CD14-positive monocyte (primary cell): ENCODE results near the gene HDAC6. TPM values are rescaled to one million over a fixed set of nuclear protein-coding genes. Genes with fewer than 3 reads are reported as not detected.

Experiments
- DNase-seq, 3 donors: peaks; one replicate each; pipeline ENCODE4 v3.0.0-alpha.2; 2011 to 2022
- H2AFZ ChIP-seq: 2 replicates; pipeline ENCODE4 v1.6.0; 2012; ENCODE audit warnings: mild to moderate bottlenecking, low read depth, low read length, inconsistent platforms; ENCODE audit not compliant: insufficient read depth, poor library complexity, severe bottlenecking
- H3K27ac ChIP-seq, 2 donors: 1 replicate in 1 of 2; 2 replicates in 1 of 2; pipeline ENCODE4 v1.5.1; 2012 to 2013; ENCODE audit warnings: low read length in 2 of 2, control low read depth in 1 of 2, inconsistent platforms in 1 of 2, low read depth in 1 of 2, mild to moderate bottlenecking in 1 of 2
- H3K27me3 ChIP-seq, 2 donors: one replicate each; pipeline versions ENCODE4 v1.6.0 to v1.6.1; 2011 to 2013; ENCODE audit warnings: low read length in 2 of 2; ENCODE audit not compliant: control insufficient read depth in 2 of 2, insufficient read depth in 2 of 2
- H3K36me3 ChIP-seq, 2 donors: replicated peaks in 1 of 2; 1 replicate in 1 of 2; 2 replicates in 1 of 2; pipeline versions ENCODE4 v1.5.1 to v1.6.1; 2012 to 2013; ENCODE audit warnings: low read length in 2 of 2, control low read depth in 1 of 2, inconsistent platforms in 1 of 2, mild to moderate bottlenecking in 1 of 2; ENCODE audit not compliant: insufficient read depth in 2 of 2, control insufficient read depth in 1 of 2
- H3K4me1 ChIP-seq, 2 donors: 1 replicate in 1 of 2; 2 replicates in 1 of 2; pipeline versions ENCODE4 v1.5.1 to v1.6.1; 2012 to 2013; ENCODE audit warnings: low read length in 2 of 2, control low read depth in 1 of 2, inconsistent platforms in 1 of 2, mild to moderate bottlenecking in 1 of 2, moderate library complexity in 1 of 2; ENCODE audit not compliant: insufficient read depth in 2 of 2, control insufficient read depth in 1 of 2
- H3K4me2 ChIP-seq: replicated peaks from 2 replicates; pipeline ENCODE3; 2012; ENCODE audit warnings: low read length, moderate library complexity, mild to moderate bottlenecking; ENCODE audit not compliant: poor library complexity, severe bottlenecking; ENCODE audit errors: extremely low read depth
- H3K4me3 ChIP-seq, 3 experiments: fragments of 200-600 bp in 1 of 3; sonication (generic) in 1 of 3; replicated peaks in 1 of 3; 1 replicate in 2 of 3; 2 replicates in 1 of 3; pipeline ENCODE4 v1.5.1; 2011 to 2013; ENCODE audit warnings: low read length in 3 of 3, mild to moderate bottlenecking in 3 of 3, control low read depth in 2 of 3, low read depth in 2 of 3, inconsistent platforms in 1 of 3, moderate library complexity in 1 of 3
- H3K79me2 ChIP-seq: 2 replicates; pipeline ENCODE4 v1.6.0; 2012; ENCODE audit warnings: mild to moderate bottlenecking, control low read depth, inconsistent platforms, low read length, moderate library complexity; ENCODE audit not compliant: insufficient read depth
- H3K9ac ChIP-seq: 2 replicates; pipeline ENCODE4 v1.6.0; 2017; ENCODE audit warnings: low read length, mild to moderate bottlenecking; ENCODE audit not compliant: insufficient read depth, poor library complexity, severe bottlenecking
- H3K9me3 ChIP-seq, 2 donors: replicated peaks in 1 of 2; 1 replicate in 1 of 2; 2 replicates in 1 of 2; pipeline versions ENCODE4 v1.5.1 to v1.6.1; 2012 to 2013; ENCODE audit warnings: low read length in 2 of 2, control low read depth in 1 of 2; ENCODE audit not compliant: control insufficient read depth in 1 of 2, insufficient read depth in 1 of 2
- H4K20me1 ChIP-seq: 2 replicates; pipeline ENCODE4 v1.6.0; 2012; ENCODE audit warnings: mild to moderate bottlenecking, low read length, control low read depth, moderate library complexity; ENCODE audit not compliant: insufficient read depth
- H3K27ac Mint-ChIP-seq, 7 donors: one replicate each; pipeline ENCODE4 v1.8.0; 2020; ENCODE audit warnings: mild to moderate bottlenecking in 7 of 7, mixed read lengths in 7 of 7, moderate library complexity in 6 of 7, inconsistent platforms in 2 of 7
- H3K27me3 Mint-ChIP-seq, 3 donors: one replicate each; pipeline ENCODE4 v1.8.0; 2021 to 2022; ENCODE audit warnings: low read depth in 3 of 3, mild to moderate bottlenecking in 3 of 3, mixed read lengths in 3 of 3, moderate library complexity in 3 of 3, inconsistent platforms in 1 of 3
- H3K36me3 Mint-ChIP-seq, 2 donors: one replicate each; pipeline ENCODE4 v1.8.0; 2020; ENCODE audit warnings: mixed read lengths in 2 of 2, inconsistent platforms in 1 of 2, mild to moderate bottlenecking in 1 of 2
- H3K4me1 Mint-ChIP-seq: one replicate; pipeline ENCODE4 v1.8.0; 2020; ENCODE audit warnings: mild to moderate bottlenecking, mixed read lengths
- H3K4me3 Mint-ChIP-seq, 2 donors: one replicate each; pipeline ENCODE4 v1.8.0; 2020; ENCODE audit warnings: mild to moderate bottlenecking in 2 of 2, mixed read lengths in 2 of 2, moderate library complexity in 1 of 2
- H3K9me3 Mint-ChIP-seq, 7 donors: one replicate each; pipeline ENCODE4 v1.8.0; 2020 to 2022; ENCODE audit warnings: mixed read lengths in 7 of 7, mild to moderate bottlenecking in 6 of 7, moderate library complexity in 6 of 7, inconsistent platforms in 2 of 7
- CTCF ChIP-seq: fragments of 200-600 bp; IDR thresholded peaks from one replicate; pipeline ENCODE4 v1.8.0; 2022; ENCODE audit warnings: antibody characterized with exemption, mild to moderate bottlenecking
- WGBS: methylation state at CpG from one replicate; pipeline ENCODE4 v1.1.5; 2013; ENCODE audit warnings: missing lambda C conversion rate; ENCODE audit not compliant: insufficient coverage; 5-methylcytosine and 5-hydroxymethylcytosine counted together
- intact Hi-C, 2 donors: fragments of 100-400 bp; cut with micrococcal nuclease; formaldehyde crosslinking; loops; one replicate each; pipeline versions ENCODE4 v1.15.0 to v1.15.1; 2023
- polyA plus RNA-seq, 3 donors: library from polyadenylated mRNA; depleted of rRNA in 1 of 3; unstranded in 2 of 3; stranded (reverse) in 1 of 3; fragments of 300-500 nt in 2 of 3; fragments of >200 nt in 1 of 3; fragmentation: Illumina TruSeq in 2 of 3; gene quantifications; 1 replicate in 2 of 3; 2 replicates in 1 of 3; pipeline ENCODE4 v1.2.3, GENCODE V29; 2012 to 2021

HDAC6 gene
- polyA plus RNA-seq, 3 donors: 12.7 to 67.0 (median 19.7) TPM

GRCh38 chrX:48826135-48826875 lies 24.4 kb downstream of the HDAC6 start, which contains the start of gene ERAS:
ERAS (plus strand) TSS chrX:48826513; CDS start chrX:48829124, 2,611 bp downstream.
- no peak within 1 kb of the TSS for H3K4me2 ChIP-seq
- Mint-ChIP-seq H3K4me3 (peak within 1 kb of the TSS in 1 of 2 donors; percentile 82), H3K36me3 (peaks cover 34 to 36% of the 10 kb centered on the region in 2 donors), H3K27me3 (peaks cover 33 to 51% (median 39%) of the 10 kb centered on the region in 3 donors), H3K9me3 (peaks cover 0 to 30% (median 18%) of the 10 kb centered on the region in 7 donors), H3K4me1 (peaks cover 9% of the 10 kb centered on the region), H3K27ac (no peak within 1 kb of the TSS)
- no peak within 1 kb of the TSS for H3K4me3 ChIP-seq
- H3K27ac ChIP-seq: no peak within 1 kb of the TSS
- WGBS: 19% methylated on average over 27 of the region's 67 CpGs
- peaks cover 0 to 30% of the 10 kb centered on the region in 2 donors for H3K27me3 ChIP-seq
- no peak within 1 kb of the TSS for H3K9ac ChIP-seq
- H4K20me1 ChIP-seq: no peaks in the 10 kb centered on the region
- no peaks in the 10 kb centered on the region for H3K79me2 ChIP-seq
- no peaks in the 10 kb centered on the region for H3K9me3 ChIP-seq
- intact Hi-C loops: no loop called here
- H3K36me3 ChIP-seq: peaks cover 17 to 32% of the 10 kb centered on the region in 2 donors
- H3K4me1 ChIP-seq: no peaks in the 10 kb centered on the region
- TF ChIP-seq CTCF: peak; percentile 8
- H2AFZ ChIP-seq: no peak within 1 kb of the TSS
- DNase-seq: no peak

- Histone ChIP-seq H3K79me2 (no peaks in the 10 kb centered on the region), H3K27me3 (peaks cover 0 to 34% of the 10 kb centered on the region in 2 donors), H4K20me1 (no peaks in the 10 kb centered on the region), H3K9me3 (no peaks in the 10 kb centered on the region), H3K36me3 (peaks cover 17 to 26% of the 10 kb centered on the region in 2 donors), H3K4me2 (no peak overlapping the region), H3K4me1 (no peaks in the 10 kb centered on the region), H2AFZ (no peak overlapping the region), H3K9ac (no peak overlapping the region), H3K4me3 (no peak overlapping the region), H3K27ac (no peak overlapping the region)
- no peak for DNase-seq
- peaks cover 0 to 34% (median 18%) of the 10 kb centered on the region in 7 donors for H3K9me3 Mint-ChIP-seq
- H3K36me3 Mint-ChIP-seq: peaks cover 32 to 34% of the 10 kb centered on the region in 2 donors
- no peak for TF ChIP-seq CTCF
- intact Hi-C loops: no loop called here
- peak overlapping the region in 1 of 2 donors; percentile 68 for H3K4me3 Mint-ChIP-seq
- WGBS: 24% methylated on average over 38 of the region's 73 CpGs
- peaks cover 37 to 58% (median 42%) of the 10 kb centered on the region in 3 donors for H3K27me3 Mint-ChIP-seq
- no peak overlapping the region for H3K27ac Mint-ChIP-seq
- H3K4me1 Mint-ChIP-seq: peaks cover 9% of the 10 kb centered on the region
Measured at GRCh38 chrX:48826876-48827653, 25.2 kb downstream of the HDAC6 start.
